Measurements from ENCODE around the gene SPIRE1. TPM values are rescaled to one million over a fixed set of nuclear protein-coding genes. Genes with fewer than 3 reads are reported as not detected.

The SPIRE1 gene
- polyA plus RNA-seq, 1 donor from 2014 or later, result 22.2 TPM

GRCh38 chr18:12442946-12443345, 215.0 kb downstream of the SPIRE1 start:
- Histone ChIP-seq H3K4me3 (ENCODE audit: low read length) (no peak overlapping the region), H3K79me2 (replicated peaks; ENCODE audit: insufficient read depth, low read length) (no peaks in the 10 kb centered on the region), H3K9me3 (ENCODE audit: low read length) (peaks cover 7% of the 10 kb centered on the region), H3K36me3 (ENCODE audit: insufficient read depth, low read length) (peaks cover 10% of the 10 kb centered on the region), H2AFZ (ENCODE audit: low read depth, low read length) (no peak overlapping the region), H3K27me3 (ENCODE audit: insufficient read depth, low read depth, low read length) (no peaks in the 10 kb centered on the region), H3K4me2 (ENCODE audit: low read length) (no peak overlapping the region), H3F3A (ENCODE audit: insufficient read depth, low read length, poor library complexity, severe bottlenecking) (no peaks in the 10 kb centered on the region), H3K9me2 (ENCODE audit: insufficient read depth, low read length) (no peaks in the 10 kb centered on the region), H3K27ac (ENCODE audit: low read length) (no peak overlapping the region), H4K20me1 (ENCODE audit: insufficient read depth) (no peaks in the 10 kb centered on the region), H3K9ac (ENCODE audit: low read length) (no peak overlapping the region)
- TF ChIP-seq EP300 (conservative IDR thresholded peaks at IDR 0.05; ENCODE audit: poor library complexity, severe bottlenecking) (no peak), EZH2 (IDR thresholded peaks at IDR 0.05; ENCODE audit: borderline replicate concordance, insufficient read depth, low read length, poor library complexity, severe bottlenecking) (no peak), RAD21 (conservative IDR thresholded peaks at IDR 0.05) (no peak), TAF1 (IDR thresholded peaks at IDR 0.05; ENCODE audit: low read depth) (no peak), REST (IDR thresholded peaks at IDR 0.05; ENCODE audit: borderline replicate concordance) (no peak), POLR2AphosphoS5 (IDR thresholded peaks at IDR 0.05) (no peak), MXI1 (conservative IDR thresholded peaks at IDR 0.05; ENCODE audit: poor library complexity, severe bottlenecking) (no peak), SMC3 (conservative IDR thresholded peaks at IDR 0.05; ENCODE audit: poor library complexity) (no peak)
- TF ChIP-seq, protein P1, sequence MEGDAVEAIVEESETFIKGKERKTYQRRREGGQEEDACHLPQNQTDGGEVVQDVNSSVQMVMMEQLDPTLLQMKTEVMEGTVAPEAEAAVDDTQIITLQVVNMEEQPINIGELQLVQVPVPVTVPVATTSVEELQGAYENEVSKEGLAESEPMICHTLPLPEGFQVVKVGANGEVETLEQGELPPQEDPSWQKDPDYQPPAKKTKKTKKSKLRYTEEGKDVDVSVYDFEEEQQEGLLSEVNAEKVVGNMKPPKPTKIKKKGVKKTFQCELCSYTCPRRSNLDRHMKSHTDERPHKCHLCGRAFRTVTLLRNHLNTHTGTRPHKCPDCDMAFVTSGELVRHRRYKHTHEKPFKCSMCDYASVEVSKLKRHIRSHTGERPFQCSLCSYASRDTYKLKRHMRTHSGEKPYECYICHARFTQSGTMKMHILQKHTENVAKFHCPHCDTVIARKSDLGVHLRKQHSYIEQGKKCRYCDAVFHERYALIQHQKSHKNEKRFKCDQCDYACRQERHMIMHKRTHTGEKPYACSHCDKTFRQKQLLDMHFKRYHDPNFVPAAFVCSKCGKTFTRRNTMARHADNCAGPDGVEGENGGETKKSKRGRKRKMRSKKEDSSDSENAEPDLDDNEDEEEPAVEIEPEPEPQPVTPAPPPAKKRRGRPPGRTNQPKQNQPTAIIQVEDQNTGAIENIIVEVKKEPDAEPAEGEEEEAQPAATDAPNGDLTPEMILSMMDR (IDR thresholded peaks at IDR 0.05; ENCODE audit: poor library complexity, severe bottlenecking), result no peak

DNA sequence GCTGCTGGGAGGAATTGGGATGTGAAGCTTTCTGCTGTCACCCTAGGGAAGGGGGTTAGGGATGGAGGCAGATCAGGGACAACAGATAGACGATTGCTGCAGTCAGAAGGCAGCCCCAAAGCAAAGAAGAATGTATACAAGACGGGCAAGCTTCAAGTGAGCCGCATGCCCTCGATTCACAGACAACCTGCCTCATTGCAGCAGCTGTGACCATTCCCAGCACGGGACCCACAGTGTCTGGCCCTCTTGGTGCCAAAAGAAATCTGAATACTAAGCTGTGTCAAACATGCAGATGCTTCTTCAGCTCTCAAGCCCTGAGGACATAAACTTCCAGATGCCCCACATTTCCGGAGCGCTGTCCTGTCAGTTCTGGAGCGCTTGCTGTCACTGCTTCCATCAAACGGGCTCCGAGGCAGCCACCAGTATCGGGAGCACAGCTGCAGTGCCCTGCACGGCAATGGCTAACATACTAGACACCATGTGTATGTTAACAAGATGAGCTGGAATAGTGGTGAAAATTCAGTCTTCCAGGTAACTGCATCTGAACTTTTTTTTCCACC, 216.4 kb downstream of the SPIRE1 start:
- no peak overlapping the region for H3K9ac ChIP-seq (ENCODE audit: low read length)
- no peak overlapping the region for H2AFZ ChIP-seq (ENCODE audit: low read depth, low read length)
- H3K9me3 ChIP-seq (ENCODE audit: low read length), result peaks cover 7% of the 10 kb centered on the region
- TF ChIP-seq RAD21 (conservative IDR thresholded peaks at IDR 0.05) (no peak), EZH2 (IDR thresholded peaks at IDR 0.05; ENCODE audit: borderline replicate concordance, insufficient read depth, low read length, poor library complexity, severe bottlenecking) (no peak), SMC3 (conservative IDR thresholded peaks at IDR 0.05; ENCODE audit: poor library complexity) (no peak), EP300 (conservative IDR thresholded peaks at IDR 0.05; ENCODE audit: poor library complexity, severe bottlenecking) (no peak), TAF1 (IDR thresholded peaks at IDR 0.05; ENCODE audit: low read depth) (no peak), MXI1 (conservative IDR thresholded peaks at IDR 0.05; ENCODE audit: poor library complexity, severe bottlenecking) (no peak), REST (IDR thresholded peaks at IDR 0.05; ENCODE audit: borderline replicate concordance) (no peak), POLR2AphosphoS5 (IDR thresholded peaks at IDR 0.05) (no peak)
- TF ChIP-seq, protein P1 (IDR thresholded peaks at IDR 0.05; ENCODE audit: poor library complexity, severe bottlenecking), result no peak
- H3K36me3 ChIP-seq (ENCODE audit: insufficient read depth, low read length), result peaks cover 10% of the 10 kb centered on the region
- no peaks in the 10 kb centered on the region for H3K27me3 ChIP-seq (ENCODE audit: insufficient read depth, low read depth, low read length)
- H3K27ac ChIP-seq (ENCODE audit: low read length), result no peak overlapping the region
- no peaks in the 10 kb centered on the region for H3F3A ChIP-seq (ENCODE audit: insufficient read depth, low read length, poor library complexity, severe bottlenecking)
- H3K9me2 ChIP-seq (ENCODE audit: insufficient read depth, low read length), result no peaks in the 10 kb centered on the region
- no peaks in the 10 kb centered on the region for H3K79me2 ChIP-seq (replicated peaks; ENCODE audit: insufficient read depth, low read length)
- H4K20me1 ChIP-seq (ENCODE audit: insufficient read depth), result no peaks in the 10 kb centered on the region
- H3K4me3 ChIP-seq (ENCODE audit: low read length), result no peak overlapping the region
- no peak overlapping the region for H3K4me2 ChIP-seq (ENCODE audit: low read length)

Measured in neural cell (in vitro differentiated cells).